Calu3 (cell line): ENCODE measurements around the gene SHROOM4. TPM values are rescaled to one million over a fixed set of nuclear protein-coding genes. Genes with fewer than 3 reads are reported as not detected.

ENCODE experiments used
- BruUV-seq: library from RNA; stranded (reverse); fragments of 400-500 nt; replicated peaks from 2 replicates; lab custom pipeline; 2021; lab: Mats Ljungman, UMichigan
- CTCF ChIA-PET: fragments of 300-600 bp; sonication (Branson Sonifier 250); formaldehyde crosslinking; loops from one replicate; lab custom pipeline; 2022; ENCODE audit warnings: antibody characterized with exemption; lab: Charles Lee
- DNase-seq: peaks from one replicate; pipeline ENCODE4 v3.0.0; 2022
- H3K27ac Mint-ChIP-seq: one replicate; pipeline ENCODE4 v1.8.0; 2022; ENCODE audit warnings: mixed read lengths; ENCODE audit not compliant: unreplicated experiment
- H3K27me3 Mint-ChIP-seq: one replicate; pipeline ENCODE4 v1.8.0; 2022; ENCODE audit warnings: mixed read lengths; ENCODE audit not compliant: unreplicated experiment
- H3K36me3 Mint-ChIP-seq: one replicate; pipeline ENCODE4 v1.8.0; 2022; ENCODE audit warnings: mild to moderate bottlenecking, moderate library complexity, mixed read lengths; ENCODE audit not compliant: insufficient read depth, unreplicated experiment
- H3K4me1 Mint-ChIP-seq: one replicate; pipeline ENCODE4 v1.8.0; 2022; ENCODE audit warnings: mild to moderate bottlenecking, low read depth, mixed read lengths; ENCODE audit not compliant: unreplicated experiment
- H3K4me3 Mint-ChIP-seq: one replicate; pipeline ENCODE4 v1.8.0; 2022; ENCODE audit warnings: mild to moderate bottlenecking, low read depth, moderate library complexity, mixed read lengths; ENCODE audit not compliant: unreplicated experiment
- H3K9me3 Mint-ChIP-seq: one replicate; pipeline ENCODE4 v1.8.0; 2022; ENCODE audit warnings: low read depth, mixed read lengths; ENCODE audit not compliant: unreplicated experiment
- intact Hi-C: fragments of 100-400 bp; cut with micrococcal nuclease; formaldehyde crosslinking; loops from one replicate; pipeline ENCODE4 v1.10.0; 2022; ENCODE audit not compliant: unreplicated experiment
- total RNA-seq: library from RNA; stranded (reverse); gene quantifications from 2 replicates; pipeline ENCODE4 v1.2.3, GENCODE V29; 2022
- TF ChIP-seq, protein P1 (sequence below): fragments of 200-600 bp; IDR thresholded peaks from one replicate; pipeline ENCODE4 v1.8.0; 2022; ENCODE audit warnings: antibody characterized with exemption; ENCODE audit not compliant: unreplicated experiment

The SHROOM4 gene
- total RNA-seq, 1 experiment from 2014 or later: 3.2 TPM

DNA sequence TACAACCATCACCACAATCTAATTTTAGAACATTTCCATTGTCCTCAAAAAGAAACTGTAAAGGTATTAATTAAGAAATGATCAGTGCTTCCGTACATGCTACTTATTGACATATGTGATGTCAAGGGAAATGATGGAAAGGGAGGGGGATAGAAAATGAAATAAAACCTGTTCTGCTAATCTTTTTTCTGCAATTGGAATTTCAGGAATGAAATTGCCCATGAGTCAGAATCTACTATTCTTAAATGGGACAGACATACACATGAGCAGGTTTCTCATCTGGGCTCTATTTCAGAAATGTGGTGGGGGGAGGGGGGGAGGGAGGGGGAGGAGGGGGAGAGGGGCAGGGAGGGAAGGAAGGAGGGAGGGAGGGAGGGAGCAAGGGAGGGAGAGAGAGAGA lies 91.0 kb downstream of the SHROOM4 start:
- CTCF ChIA-PET: no interaction called here
- no peaks in the 10 kb centered on the region for H3K27me3 Mint-ChIP-seq
- H3K4me3 Mint-ChIP-seq: no peak overlapping the region
- no peaks in the 10 kb centered on the region for H3K9me3 Mint-ChIP-seq
- TF ChIP-seq, protein P1, sequence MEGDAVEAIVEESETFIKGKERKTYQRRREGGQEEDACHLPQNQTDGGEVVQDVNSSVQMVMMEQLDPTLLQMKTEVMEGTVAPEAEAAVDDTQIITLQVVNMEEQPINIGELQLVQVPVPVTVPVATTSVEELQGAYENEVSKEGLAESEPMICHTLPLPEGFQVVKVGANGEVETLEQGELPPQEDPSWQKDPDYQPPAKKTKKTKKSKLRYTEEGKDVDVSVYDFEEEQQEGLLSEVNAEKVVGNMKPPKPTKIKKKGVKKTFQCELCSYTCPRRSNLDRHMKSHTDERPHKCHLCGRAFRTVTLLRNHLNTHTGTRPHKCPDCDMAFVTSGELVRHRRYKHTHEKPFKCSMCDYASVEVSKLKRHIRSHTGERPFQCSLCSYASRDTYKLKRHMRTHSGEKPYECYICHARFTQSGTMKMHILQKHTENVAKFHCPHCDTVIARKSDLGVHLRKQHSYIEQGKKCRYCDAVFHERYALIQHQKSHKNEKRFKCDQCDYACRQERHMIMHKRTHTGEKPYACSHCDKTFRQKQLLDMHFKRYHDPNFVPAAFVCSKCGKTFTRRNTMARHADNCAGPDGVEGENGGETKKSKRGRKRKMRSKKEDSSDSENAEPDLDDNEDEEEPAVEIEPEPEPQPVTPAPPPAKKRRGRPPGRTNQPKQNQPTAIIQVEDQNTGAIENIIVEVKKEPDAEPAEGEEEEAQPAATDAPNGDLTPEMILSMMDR: no peak
- H3K4me1 Mint-ChIP-seq: peaks cover 24% of the 10 kb centered on the region
- DNase-seq: no peak
- intact Hi-C loops: no loop called here
- peaks cover 7% of the 10 kb centered on the region for H3K36me3 Mint-ChIP-seq
- BruUV-seq: no TSS peak
- no peak overlapping the region for H3K27ac Mint-ChIP-seq

DNA sequence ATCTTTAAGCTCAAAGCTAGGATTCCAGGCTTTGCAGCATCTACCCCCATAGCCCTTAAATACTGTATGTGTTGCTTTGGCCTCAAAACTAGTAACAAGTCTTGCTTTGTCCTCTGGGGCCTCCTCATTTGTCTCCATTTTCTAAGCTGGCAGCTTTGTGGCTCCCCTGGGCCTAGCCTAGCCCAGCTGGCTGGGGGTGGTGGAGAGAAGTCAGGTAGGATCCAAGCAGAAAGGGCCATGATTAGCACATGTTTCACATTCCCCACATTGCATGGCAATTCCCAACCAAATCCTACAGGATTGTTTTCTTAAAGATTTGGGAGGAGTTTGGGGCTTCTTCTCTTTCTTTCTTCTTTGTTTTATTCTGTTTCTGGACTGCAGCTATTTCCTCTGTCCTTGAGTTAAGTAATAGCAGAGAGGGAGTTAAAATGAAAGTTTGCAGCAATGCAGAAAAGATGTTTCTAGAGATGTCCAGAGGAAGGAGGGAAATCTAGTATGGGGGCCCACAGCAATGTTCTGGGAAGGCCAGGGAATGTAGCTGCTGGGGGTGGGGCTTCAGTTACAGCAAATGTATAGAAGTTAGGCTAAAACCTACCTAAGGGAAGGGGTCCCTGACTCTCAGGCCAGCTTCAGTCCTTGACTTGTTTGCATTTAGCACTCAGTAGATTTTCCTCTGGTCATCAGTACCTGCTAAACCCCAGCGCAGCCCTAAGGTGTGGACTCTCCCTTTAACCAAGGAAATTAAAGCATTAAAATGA lies 92.1 kb downstream of the SHROOM4 start:
- no peak overlapping the region for H3K4me3 Mint-ChIP-seq
- H3K27me3 Mint-ChIP-seq: no peaks in the 10 kb centered on the region
- H3K27ac Mint-ChIP-seq: no peak overlapping the region
- H3K4me1 Mint-ChIP-seq: peaks cover 24% of the 10 kb centered on the region
- CTCF ChIA-PET: no interaction called here
- intact Hi-C loops: no loop called here
- DNase-seq: no peak
- no peaks in the 10 kb centered on the region for H3K9me3 Mint-ChIP-seq
- TF ChIP-seq, protein P1: no peak
- peaks cover 7% of the 10 kb centered on the region for H3K36me3 Mint-ChIP-seq
- no TSS peak for BruUV-seq

DNA sequence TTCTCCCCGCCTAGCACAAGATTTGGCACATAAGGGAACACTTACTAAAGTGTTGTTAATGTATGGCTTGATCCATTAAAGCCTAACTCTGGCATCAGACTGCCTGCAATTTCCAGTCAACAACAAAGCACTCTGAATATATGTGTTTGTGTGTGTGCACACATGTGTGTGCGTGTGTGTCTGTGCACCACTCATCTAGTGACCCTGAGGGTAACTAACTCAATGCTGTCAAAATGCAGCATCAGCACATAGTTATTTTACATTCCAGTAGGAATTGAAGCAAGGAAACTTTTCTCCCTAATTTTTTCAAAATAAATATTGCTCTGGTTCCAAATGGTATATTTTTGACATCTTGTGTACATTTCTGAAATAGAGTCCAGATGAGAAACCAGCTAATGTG lies 94.4 kb downstream of the SHROOM4 start:
- no TSS peak for BruUV-seq
- Mint-ChIP-seq H3K36me3 (peaks cover 7% of the 10 kb centered on the region), H3K27me3 (no peaks in the 10 kb centered on the region), H3K4me3 (no peak overlapping the region), H3K9me3 (no peaks in the 10 kb centered on the region), H3K4me1 (peaks cover 32% of the 10 kb centered on the region), H3K27ac (no peak overlapping the region)
- no peak for DNase-seq
- intact Hi-C loops: no loop called here
- TF ChIP-seq, protein P1: no peak
- CTCF ChIA-PET: no interaction called here

DNA sequence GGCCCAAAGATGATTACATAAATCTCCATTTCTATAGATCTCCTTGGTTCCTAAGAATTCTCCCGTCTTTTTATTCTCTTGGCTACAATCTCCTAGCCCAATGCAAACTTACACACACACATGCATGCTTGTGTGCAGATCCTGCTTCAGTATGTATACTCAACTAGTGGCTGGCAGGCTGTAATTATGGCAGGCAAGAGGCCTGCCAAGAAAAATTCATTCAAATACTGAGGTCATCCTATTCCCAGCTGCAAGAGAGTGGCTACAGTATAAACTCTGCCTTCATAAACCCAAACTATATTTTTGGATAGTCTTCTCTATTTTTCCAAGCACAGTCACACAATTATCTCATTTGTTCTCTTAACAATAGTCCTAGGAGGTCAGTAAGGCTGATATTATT lies 95.2 kb downstream of the SHROOM4 start:
- Mint-ChIP-seq H3K4me3 (no peak overlapping the region), H3K27me3 (no peaks in the 10 kb centered on the region), H3K4me1 (peaks cover 29% of the 10 kb centered on the region), H3K27ac (no peak overlapping the region), H3K9me3 (no peaks in the 10 kb centered on the region), H3K36me3 (peaks cover 3% of the 10 kb centered on the region)
- intact Hi-C loops: no loop called here
- DNase-seq: no peak
- BruUV-seq: no TSS peak
- CTCF ChIA-PET: no interaction called here
- TF ChIP-seq, protein P1: no peak
